Transverse colon (tissue), 3 donors: ENCODE measurements around the gene PRKCZ.

Experiments used
- POLR2A ChIP-seq: fragments of 450-650 bp; IDR thresholded peaks from one replicate; pipeline ENCODE4 v1.6.1; 2016; ENCODE audit warnings: antibody characterized with exemption, mild to moderate bottlenecking, moderate library complexity
- TF ChIP-seq, protein P1 (sequence below), 5 experiments: fragments of 200-600 bp in 3 of 5; fragments of 450-650 bp in 2 of 5; sonication (generic) in 3 of 5; IDR thresholded peaks; 1 replicate in 2 of 5; 2 replicates in 3 of 5; pipeline ENCODE4 v1.5.1; 2016 to 2017; ENCODE audit warnings: antibody characterized with exemption in 5 of 5, inconsistent platforms in 3 of 5, mild to moderate bottlenecking in 2 of 5, moderate library complexity in 1 of 5

DNA sequence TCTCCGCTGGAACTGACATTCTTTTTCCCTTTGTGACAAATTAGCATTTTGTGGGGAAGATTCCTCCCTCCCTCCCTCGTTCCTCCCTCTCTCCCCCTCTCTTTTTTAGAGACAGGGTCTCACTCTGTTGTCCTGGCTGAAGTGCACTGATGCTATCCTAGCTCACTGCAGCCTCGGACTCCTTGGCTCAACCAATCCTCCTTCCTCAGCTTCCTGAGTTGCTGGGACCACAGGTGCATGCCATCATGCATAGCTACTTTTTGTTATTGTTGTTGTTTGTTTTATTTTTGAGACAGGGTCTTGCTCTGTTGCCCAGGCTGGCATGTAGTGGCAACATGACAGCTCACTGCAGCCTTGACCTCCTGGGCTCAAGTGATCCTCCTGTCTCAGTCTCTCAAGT is 171.1 kb downstream of the PRKCZ start:
- TF ChIP-seq POLR2A = no peak
- TF ChIP-seq, protein P1, sequence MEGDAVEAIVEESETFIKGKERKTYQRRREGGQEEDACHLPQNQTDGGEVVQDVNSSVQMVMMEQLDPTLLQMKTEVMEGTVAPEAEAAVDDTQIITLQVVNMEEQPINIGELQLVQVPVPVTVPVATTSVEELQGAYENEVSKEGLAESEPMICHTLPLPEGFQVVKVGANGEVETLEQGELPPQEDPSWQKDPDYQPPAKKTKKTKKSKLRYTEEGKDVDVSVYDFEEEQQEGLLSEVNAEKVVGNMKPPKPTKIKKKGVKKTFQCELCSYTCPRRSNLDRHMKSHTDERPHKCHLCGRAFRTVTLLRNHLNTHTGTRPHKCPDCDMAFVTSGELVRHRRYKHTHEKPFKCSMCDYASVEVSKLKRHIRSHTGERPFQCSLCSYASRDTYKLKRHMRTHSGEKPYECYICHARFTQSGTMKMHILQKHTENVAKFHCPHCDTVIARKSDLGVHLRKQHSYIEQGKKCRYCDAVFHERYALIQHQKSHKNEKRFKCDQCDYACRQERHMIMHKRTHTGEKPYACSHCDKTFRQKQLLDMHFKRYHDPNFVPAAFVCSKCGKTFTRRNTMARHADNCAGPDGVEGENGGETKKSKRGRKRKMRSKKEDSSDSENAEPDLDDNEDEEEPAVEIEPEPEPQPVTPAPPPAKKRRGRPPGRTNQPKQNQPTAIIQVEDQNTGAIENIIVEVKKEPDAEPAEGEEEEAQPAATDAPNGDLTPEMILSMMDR (IDR thresholded peaks at IDR 0.05) = no peak
